Germinal center (tissue), 1 donor: ENCODE results near the gene MT3.
"Not testable (repeated sequence)": the region's sequence is repeated elsewhere in the genome, so short reads cannot be mapped to it uniquely, and the experiment has no call there.

Source experiments
- DNase-seq: peaks from one replicate; pipeline ENCODE4 v3.0.0; 2012; ENCODE audit warnings: mixed read lengths, low spot score

The MT3 gene

DNA sequence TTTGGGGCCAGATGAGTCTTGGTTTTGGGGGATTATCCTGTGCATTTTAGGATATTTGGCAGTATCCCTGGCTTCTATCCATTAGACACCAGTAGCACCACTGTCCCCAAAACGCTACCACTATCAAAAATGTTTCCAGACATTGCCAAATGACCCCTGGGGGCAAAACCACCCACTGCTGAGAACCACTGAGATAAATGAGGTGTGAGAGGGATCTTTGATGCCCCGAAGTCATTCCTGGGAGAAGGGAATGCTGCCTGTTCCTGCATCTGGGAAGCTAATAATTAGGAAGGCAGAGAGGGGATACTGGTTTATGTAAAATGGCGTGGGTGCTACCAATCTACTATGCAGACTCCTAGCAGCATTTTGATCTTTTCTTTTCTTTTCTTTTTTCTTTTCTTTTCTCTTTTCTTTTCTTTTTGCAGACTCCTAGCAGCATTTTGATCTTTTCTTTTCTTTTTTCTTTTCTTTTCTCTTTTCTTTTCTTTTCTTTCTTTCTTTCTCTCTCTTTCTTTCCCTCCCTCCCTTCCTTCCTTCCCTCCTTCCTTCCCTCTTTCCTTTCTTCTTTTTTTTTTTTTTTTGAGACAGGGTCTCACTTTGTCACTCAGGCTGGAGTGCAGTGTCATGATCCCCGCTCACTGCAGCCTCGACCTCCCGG is 8.8 kb upstream of the MT3 start:
- DNase-seq: no peak

DNA sequence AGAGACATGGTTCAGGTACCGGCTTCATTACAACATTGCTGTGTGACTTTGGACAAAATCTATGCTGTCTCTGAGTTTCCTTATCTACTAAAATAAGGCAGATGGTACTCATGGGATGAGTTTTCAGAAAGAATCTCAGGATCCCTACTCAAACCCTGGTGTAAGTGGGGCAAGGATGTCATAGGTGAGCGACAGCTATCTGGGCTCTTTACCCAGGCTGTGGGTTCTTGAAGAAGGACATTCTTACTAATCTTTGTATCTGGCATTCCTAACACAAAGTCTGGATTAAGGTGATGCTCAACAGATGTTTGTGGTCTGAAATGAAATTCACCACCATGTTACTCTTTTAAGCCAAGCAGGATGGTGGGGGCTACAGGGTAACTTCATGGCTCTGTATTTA is 6.4 kb upstream of the MT3 start:
- not testable (repeated sequence) for DNase-seq

DNA sequence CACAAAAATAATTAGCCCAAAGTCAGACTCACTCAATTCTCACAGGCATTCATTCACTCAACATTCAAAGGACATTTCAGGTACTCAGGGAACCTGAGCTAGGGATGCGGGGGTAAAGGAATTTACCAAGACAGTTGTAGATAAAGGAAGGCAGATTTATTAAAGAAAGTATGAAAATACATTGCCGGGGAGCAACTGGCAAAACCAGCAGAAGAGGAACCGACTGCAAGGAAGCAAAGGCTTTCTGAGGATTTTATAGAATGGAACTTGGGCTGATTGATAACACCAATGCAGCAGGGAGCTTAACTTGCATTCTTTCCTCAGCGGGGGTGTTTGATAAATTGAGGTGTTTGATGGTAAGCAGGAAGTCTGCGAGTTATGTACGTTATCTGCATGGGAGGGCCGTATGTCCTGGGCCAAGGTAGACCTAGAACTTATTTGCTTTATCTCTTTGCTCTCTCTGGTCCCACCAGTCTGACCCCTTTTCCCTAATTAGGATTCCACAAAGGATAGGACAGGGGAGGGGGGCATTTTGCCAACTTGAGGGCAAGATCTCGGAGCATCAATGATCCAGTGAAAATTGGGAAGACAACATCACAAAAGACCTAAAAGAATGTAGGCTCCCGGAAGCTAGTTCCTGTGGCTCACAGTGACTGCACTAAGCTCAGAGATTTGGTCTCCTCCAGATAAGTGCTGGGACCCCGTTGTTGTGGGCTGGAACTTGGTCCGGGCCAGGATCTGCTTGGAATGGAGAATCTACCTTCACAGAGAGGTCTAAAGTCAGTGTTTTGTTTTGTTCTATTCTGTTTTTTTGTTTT is 5.8 kb upstream of the MT3 start:
- DNase-seq: no peak

DNA sequence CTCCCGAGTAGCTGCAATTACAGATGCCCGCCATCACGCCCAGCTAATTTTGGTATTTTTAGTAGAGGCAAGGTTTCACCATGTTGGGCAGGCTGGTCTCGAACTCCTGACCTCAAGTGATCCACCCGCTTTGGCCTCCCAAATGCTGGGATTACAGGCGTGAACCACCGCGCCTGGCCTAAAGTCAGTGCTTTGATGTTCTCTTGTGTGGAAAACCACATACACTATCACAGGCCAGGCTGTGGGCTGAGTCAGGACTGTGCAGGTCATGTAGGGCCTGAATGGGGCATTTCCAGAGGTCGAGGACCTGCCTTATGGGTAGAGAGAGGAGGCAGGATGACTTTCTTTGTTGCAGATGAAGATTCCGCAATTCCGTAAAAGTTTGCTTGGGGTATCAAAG is 5.1 kb upstream of the MT3 start:
- no peak for DNase-seq

DNA sequence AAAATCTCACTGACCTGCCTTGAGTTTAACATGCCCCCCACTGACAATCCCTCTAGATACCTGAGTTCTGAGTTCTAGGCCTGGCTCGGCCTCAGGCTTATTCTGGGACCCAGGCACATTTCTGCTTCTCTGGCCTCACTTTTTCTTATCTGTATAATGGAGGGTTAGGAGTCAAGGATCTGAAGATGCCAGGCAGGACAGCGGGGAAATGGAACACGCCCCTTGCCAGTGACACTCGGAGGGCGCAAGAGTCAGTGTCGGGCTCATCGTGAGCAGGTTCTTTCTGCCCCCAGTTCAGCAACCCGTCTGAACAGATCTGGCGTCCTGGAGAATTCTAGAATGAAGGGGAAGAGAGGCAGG is 567 bp upstream of the MT3 start:
- no peak for DNase-seq

DNA sequence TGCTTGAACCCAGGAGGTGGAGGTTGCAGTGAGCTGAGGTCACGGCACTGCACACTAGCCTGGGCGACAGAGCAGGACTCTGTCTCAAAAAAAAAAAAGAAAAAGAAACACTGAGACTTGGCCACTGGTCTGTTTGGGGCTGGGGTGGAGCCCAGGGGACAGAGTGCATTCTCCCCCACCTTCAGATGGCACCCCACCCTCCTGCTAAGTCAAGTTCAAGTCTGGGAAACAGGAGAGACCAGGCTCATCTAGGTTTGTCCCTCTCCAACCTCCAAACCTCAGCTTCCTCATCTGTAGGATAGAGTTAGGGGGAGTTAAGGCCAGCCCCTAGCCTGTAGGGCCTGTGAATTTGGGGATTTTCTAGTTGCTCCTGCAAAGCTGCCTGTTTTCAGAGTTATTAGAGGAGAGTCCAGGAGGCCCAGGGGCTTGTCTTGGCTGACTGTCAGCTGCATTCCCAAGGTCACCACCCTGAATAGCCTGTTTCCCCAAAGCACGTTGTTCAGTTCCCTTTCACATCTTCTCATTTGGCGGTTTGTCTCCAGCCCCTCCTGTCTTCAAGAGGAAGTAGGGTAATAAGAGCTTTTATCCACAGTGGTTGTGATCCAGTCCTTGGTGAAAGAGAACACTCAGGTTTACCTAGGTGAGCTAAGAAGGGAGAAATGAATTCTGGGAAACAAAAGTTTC is 2.2 kb downstream of the MT3 start:
- DNase-seq: no peak

DNA sequence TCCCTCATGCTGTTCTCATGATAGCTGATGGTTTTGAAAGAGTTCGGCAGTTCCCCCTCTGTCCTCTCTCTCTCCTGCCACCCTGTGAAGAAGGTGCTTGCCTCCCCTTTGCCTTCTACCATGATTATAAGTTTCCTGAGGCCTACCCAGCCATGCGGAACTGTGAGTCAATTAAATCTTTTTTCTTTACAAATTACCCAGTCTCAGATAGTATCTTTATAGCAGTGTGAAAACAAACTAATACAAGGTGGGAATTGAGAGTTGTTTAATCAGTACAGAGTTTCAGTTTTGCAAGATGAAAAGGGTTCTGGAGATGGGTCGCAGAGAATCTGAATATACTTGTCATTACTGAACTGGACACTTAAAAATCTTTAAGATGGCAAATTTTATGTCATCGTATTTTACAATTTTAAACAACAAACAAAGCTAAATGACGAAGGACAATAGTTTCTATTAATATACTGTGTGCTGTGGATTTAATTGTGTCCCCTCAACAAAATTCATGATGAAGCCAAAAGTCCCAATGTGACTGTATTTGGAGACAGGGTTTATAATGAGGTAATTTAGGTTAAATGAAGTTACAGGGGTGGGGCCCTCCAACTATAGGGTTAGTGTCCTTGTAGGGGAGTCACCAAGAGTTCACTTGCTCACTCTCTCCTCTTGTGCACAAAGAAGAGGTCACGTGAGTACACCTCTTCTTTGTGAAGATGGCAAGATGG is 4.4 kb downstream of the MT3 start:
- DNase-seq: no peak

DNA sequence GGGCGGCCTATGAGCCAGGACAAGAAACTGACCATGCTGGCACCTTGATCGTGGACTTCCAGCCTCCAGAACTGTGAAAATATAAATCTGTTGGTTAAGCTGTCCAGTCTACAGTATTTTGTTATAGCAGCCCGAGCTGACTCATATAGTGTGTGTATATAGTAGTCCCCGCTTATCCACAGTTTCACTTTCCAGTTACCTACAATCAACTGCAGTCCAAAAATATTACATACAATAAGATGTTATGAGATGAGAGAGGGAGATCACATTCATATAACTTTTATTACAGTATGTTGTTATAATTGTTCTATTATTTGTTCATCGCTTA is 4.9 kb downstream of the MT3 start:
- no peak for DNase-seq

DNA sequence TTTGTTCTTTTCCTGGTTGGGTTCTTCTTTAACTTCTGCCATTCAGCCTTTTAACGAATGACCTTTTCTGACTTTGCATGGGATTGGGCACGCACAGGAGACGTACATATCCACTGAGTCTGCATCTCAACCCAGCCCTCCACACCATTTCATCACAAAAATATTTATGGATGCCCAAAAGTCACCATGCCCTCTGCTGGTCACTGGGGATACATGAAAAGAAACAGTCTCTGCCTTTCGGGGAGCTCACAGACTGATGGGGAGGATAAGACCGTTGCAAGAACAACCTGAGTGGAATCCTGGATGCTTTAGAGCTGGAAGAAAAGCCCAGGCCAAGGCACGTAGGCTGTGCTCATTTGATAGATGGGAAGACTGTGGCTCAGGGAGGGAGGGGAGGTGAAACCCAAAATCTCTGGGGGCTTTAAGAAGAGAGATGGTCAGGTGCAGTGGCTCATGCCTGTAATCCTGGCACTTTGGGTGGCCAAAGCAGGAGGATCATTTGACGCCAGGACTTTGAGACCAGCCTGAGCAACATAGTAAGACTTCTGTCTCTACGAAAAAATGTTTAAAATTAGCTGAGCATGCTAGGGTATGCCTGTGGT is 11.2 kb downstream of the MT3 start:
- peak; percentile 46 for DNase-seq

DNA sequence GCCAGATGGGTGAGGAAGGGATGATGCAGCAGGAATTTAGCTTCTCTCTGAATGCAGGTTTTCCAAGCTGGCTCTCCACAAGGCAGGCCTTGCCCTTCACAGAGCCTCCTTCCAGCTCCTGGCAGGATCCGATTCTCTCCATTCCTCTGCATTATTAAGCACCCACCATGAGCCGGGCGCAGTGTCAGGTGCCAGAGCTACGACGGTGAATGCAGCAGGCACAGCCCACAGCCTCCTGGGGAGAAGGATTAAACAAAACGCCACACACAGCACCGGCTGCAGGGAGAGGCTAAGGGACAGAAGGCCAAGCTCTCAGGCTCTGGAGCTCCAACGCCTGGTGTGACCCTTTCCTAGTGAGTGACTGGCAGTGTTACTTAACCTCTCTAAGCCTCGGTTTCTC is 12.0 kb downstream of the MT3 start:
- DNase-seq: no peak

DNA sequence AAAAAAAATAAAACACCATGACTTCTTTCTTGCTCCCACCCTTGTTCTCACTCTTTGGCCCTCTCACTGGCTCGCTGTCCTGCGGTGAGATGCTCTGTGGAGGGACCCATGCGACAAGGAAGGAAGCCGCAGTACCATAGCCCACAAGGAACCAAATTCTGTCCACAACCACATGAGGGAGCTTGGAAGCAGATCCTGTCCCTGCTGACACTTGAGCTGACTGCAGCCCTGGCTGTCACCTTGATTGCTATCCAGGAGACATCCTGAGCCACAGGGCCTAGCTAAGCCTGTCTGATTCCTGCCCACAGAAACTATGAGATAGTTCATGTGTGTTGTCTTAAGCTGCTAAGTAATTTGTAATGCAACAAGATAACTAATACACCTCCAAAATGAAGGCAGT is 14.3 kb downstream of the MT3 start:
- DNase-seq: no peak

DNA sequence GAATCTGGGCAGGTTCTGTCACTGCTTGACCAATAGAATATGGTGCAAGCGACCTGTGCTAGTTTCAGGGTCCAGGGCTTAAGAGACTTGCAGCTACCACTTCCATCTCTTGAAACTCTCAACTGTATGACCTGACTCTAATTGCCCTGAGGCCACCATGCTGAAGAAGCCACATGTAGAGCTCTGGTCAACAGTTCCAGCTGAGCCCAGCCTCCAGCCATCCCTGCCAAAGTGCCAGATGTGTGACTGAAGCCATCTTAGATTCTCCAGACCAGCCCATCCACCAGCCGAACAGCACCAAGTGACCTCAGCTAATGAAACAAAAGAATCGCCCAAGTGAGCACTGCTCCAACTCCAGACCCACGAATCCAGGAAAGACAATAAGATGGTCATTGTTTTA is 15.6 kb downstream of the MT3 start:
- DNase-seq: no peak

DNA sequence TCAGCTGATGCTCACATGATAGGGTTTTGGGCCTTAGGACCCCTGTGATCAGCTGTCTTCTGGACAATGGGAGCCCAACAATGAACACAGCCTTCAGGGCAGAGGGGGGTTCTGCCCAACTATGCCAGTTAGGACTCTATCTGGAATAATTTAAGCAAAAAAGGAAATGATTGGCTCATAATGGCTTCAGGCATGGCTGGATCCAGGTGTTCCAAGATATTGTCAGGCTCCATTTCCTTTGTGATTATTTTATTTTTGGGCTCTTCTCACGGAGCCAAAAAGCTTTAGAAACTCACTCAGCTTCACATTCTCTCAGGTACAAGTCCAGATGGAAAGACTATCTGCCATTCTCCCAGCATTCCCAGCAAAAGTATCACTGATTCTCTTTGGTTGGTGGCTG is 16.1 kb downstream of the MT3 start:
- no peak for DNase-seq

DNA sequence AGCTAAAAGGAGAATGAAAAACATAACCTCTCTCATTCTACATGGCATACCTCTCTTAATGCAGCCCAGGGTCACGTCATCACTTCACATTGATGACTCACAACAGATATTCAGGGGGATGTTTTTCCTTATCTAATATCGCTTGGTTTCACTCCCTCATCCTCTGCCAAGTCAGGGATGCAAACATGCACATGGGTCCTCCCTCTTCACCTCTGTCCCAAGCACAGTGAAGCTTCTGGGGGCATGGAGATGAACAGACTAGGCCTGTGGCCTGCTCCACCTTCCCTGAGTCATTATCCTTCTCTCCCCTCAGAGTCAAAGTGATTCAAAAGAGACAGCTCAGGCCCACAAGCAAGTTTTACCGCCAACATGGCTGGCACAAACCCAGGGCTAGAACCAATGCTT is 16.7 kb downstream of the MT3 start:
- no peak for DNase-seq

DNA sequence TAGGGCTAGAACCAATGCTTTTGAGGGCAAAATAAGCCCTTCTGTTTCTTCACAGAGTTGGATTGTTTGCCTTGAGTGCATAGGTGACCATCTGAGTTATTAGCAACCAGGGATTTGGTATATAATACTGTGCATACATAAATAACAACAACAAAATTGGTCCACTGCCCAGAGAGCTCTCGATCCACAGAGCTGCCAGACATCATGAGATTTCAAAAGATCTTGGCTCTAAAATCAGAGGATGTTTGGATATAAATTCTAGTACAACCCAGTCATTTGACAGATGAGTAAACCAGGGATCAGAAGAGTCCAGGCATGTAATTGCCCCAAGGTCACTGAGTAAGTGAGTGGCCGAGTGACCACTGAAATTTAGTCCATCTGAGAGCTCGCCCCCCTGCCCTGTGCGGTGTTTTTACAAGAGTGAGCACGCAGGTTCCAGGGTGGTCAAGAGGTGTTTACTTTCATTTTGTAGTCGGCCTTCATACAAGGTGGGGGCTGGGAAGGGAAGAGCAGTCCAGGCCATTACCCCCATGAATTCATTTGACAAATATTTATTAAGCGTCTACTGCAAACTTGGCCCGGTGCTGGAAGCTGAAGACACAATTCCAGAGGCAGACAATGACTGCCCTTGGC is 17.3 kb downstream of the MT3 start:
- no peak for DNase-seq

DNA sequence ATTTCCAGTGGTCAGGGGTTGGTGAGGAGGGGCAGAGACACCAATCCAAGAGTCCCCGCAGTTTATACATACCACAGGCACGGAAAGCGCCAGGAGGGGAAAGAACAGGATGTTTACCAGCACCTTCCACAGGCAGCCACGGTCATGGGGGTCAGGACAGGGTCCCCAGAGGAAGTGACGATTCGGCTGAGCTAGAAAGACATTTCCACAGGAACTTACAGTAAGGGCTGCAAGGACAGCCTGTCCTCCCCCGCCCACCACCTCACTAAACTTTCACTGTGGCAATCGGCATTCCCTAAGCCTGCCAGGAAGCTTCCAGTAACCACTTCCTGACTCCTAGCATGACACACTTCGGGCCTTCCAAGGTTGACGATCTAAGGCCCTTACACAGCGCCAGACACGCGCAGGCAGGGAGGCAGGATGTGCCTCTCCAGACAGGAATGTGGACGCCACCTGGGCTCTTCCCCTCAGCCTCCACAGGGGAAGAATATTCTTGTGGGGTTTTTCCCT is 17.8 kb downstream of the MT3 start:
- DNase-seq: no peak

DNA sequence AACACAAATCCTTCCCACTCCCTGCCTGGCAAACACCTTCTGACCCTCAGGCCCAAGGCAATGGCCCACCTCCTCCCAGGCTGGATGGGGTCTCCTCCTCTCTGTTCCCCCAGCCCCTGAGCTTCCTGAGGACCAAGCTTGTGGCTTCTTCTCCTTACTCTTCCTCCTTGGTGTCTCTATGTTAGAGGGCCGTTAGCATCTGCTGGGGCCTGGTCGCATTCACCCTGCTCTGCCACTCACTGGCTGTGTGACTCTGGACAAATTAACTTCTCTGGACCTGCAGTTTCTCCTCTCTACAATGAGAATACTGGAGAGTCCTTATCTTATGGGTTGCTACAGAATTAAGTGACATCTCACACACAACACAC is 18.3 kb downstream of the MT3 start:
- DNase-seq: no peak

DNA sequence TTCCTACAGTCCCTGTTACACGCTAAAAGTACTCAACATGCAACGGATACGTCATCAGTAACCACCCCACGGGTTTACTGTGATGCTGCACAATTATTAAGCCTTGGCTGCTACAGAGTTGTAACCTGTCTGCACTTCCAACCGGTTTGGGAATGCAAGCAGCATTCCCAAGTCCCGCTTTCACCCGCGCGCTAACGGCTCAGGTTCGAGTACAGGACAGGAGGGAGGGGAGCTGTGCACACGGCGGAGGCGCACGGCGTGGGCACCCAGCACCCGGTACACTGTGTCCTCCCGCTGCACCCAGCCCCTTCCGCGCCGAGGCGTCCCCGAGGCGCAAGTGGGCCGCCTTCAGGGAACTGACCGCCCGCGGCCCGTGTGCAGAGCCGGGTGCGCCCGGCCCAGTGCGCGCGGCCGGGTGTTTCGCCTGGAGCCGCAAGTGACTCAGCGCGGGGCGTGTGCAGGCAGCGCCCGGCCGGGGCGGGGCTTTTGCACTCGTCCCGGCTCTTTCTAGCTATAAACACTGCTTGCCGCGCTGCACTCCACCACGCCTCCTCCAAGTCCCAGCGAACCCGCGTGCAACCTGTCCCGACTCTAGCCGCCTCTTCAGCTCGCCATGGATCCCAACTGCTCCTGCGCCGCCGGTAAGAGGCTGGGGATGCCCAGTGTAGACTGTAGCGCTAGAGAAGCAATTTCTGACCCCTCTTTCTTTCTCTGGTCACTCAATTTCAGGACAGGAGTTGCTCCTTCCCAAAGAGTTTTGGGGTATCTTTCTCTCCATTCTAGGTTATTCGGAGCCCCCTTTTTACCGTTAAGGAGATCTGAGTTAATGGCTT is 18.9 kb downstream of the MT3 start, which contains the start of gene MT2A:
MT2A (plus strand) TSS at position 542 of the 833 bp plus-strand sequence; CDS start at position 614, 72 bp downstream.
- peak; percentile 88 for DNase-seq

DNA sequence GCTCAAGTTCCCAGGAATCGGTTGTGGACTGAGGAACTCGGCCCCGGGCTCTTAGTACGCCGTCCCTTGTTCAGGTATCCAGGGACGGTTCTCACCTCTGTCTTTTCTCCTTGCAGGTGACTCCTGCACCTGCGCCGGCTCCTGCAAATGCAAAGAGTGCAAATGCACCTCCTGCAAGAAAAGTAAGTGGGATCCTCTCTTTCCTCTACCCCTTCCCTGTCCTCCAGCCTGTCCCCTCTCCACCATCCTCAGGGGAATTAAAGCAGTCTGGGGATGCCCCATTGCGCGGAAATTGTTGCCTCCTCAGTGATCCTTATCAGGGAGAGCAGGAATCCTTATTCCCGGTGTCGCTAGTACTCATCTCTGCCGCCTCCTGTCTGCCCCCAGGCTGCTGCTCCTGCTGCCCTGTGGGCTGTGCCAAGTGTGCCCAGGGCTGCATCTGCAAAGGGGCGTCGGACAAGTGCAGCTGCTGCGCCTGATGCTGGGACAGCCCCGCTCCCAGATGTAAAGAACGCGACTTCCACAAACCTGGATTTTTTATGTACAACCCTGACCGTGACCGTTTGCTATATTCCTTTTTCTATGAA is 19.6 kb downstream of the MT3 start:
- DNase-seq: no peak

DNA sequence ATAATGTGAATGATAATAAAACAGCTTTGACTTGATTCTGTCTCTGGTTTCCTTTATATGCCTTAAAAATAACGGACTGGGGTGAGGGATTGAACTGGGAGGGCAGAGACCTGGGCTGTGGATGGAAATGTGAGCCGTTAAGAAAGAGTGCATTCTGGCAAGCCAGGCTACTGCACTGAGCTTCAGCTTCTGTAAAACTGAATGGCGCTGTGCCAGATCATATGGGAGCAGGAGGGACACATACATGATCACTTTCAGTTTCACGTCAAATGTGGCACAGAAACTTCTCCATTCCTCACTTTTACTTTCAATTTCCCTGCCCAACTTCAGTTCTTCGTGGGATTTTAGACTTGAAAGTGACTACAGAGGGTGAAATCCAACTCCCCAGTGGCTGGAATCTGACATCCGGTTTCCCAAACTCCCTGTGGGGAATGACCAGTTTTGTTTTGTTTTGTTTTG is 20.2 kb downstream of the MT3 start:
- peak; percentile 86 for DNase-seq
